GM19324 (cell line): ENCODE data around the gene SPG21.
"Not testable (repeated sequence)": the region's sequence is repeated elsewhere in the genome, so short reads cannot be mapped to it uniquely, and the experiment has no call there.

Source experiments
- ATAC-seq: cut with Tn5 transposase; IDR thresholded peaks from one replicate; pipeline ENCODE4 v1.9.1; 2021; ENCODE audit warnings: mild to moderate bottlenecking, moderate library complexity; ENCODE audit not compliant: unreplicated experiment, low FRiP score

Gene SPG21

GRCh38 chr15:64989416-64990167, at the start of gene SPG21:
SPG21 (minus strand) TSS chr15:64989914; CDS start chr15:64983569, 6,345 bp downstream.
- ATAC-seq, result peak; percentile 95

GRCh38 chr15:65038836-65039235, 49.1 kb upstream of the SPG21 start:
- ATAC-seq, result no peak

- ATAC-seq, result no peak
These were observed 48.7 kb upstream of the SPG21 start for GRCh38 chr15:65038428-65038827.

- no peak for ATAC-seq
These were observed 47.6 kb upstream of the SPG21 start for GRCh38 chr15:65037309-65037708.

GRCh38 chr15:65034719-65035118, 45.0 kb upstream of the SPG21 start:
- ATAC-seq, result no peak

- ATAC-seq, result no peak
These were observed 44.0 kb upstream of the SPG21 start for GRCh38 chr15:65033659-65034269.

GRCh38 chr15:65032801-65033537, 43.3 kb upstream of the SPG21 start:
- ATAC-seq, result no peak

- ATAC-seq, result no peak
These were observed 40.1 kb upstream of the SPG21 start for GRCh38 chr15:65029736-65030208.

GRCh38 chr15:65028921-65029735, 39.4 kb upstream of the SPG21 start, which contains the start of gene MTFMT:
MTFMT (minus strand) TSS chr15:65029639; CDS start chr15:65029613, 26 bp downstream.
- ATAC-seq, result peak; percentile 79

GRCh38 chr15:65028338-65028737, 38.6 kb upstream of the SPG21 start:
- no peak for ATAC-seq

GRCh38 chr15:65027593-65027992, 37.9 kb upstream of the SPG21 start:
- ATAC-seq, result no peak

- ATAC-seq, result no peak
These were observed 37.0 kb upstream of the SPG21 start for GRCh38 chr15:65026756-65027155.

- ATAC-seq, result no peak
These were observed 31.8 kb upstream of the SPG21 start for GRCh38 chr15:65021488-65021887.

GRCh38 chr15:65020419-65020818, 30.7 kb upstream of the SPG21 start:
- no peak for ATAC-seq

GRCh38 chr15:65011198-65011597, 21.5 kb upstream of the SPG21 start:
- not testable (repeated sequence) for ATAC-seq

GRCh38 chr15:65008983-65009382, 19.3 kb upstream of the SPG21 start:
- ATAC-seq, result no peak

GRCh38 chr15:65006876-65007275, 17.2 kb upstream of the SPG21 start:
- no peak for ATAC-seq

GRCh38 chr15:65004993-65005392, 15.3 kb upstream of the SPG21 start:
- no peak for ATAC-seq

- no peak for ATAC-seq
These were observed 8.1 kb upstream of the SPG21 start for GRCh38 chr15:64997745-64998375.

GRCh38 chr15:64997066-64997465, 7.4 kb upstream of the SPG21 start:
- ATAC-seq, result no peak
